Common myeloid progenitor, CD34-positive (primary cell): ENCODE measurements around the gene TDP1.

Experiments used
- CTCF ChIA-PET: fragments of 350-600 bp; sonication (Branson Sonifier 250); formaldehyde crosslinking; loops from one replicate; lab custom pipeline; 2021; ENCODE audit warnings: antibody characterized with exemption; lab: Charles Lee
- POLR2A ChIA-PET: fragments of 350-600 bp; sonication (Branson Sonifier 250); formaldehyde crosslinking; loops from one replicate; lab custom pipeline; 2021; ENCODE audit warnings: antibody characterized with exemption; lab: Charles Lee
- DNase-seq, 3 donors: peaks; one replicate each; pipeline versions ENCODE4 v3.0.0 to v3.0.0-alpha.2; 2013
- H3K27ac ChIP-seq, 2 experiments: 1 replicate in 1 of 2; 2 replicates in 1 of 2; pipeline ENCODE4 v1.7.0; 2013; ENCODE audit warnings: inconsistent platforms in 2 of 2, low read length in 2 of 2, mild to moderate bottlenecking in 2 of 2, low read depth in 1 of 2, moderate library complexity in 1 of 2; ENCODE audit not compliant: severe bottlenecking in 2 of 2, insufficient read depth in 1 of 2, poor library complexity in 1 of 2
- H3K27me3 ChIP-seq, 5 experiments: replicated peaks in 2 of 5; 1 replicate in 3 of 5; 2 replicates in 2 of 5; pipeline versions ENCODE4 v1.6.1 to v1.7.0; 2013; ENCODE audit warnings: low read length in 4 of 5, mild to moderate bottlenecking in 2 of 5, moderate library complexity in 2 of 5, inconsistent platforms in 1 of 5; ENCODE audit not compliant: insufficient read depth in 5 of 5, control insufficient read depth in 4 of 5
- H3K36me3 ChIP-seq, 4 experiments: 1 replicate in 2 of 4; 2 replicates in 2 of 4; pipeline versions ENCODE4 v1.6.1 to v1.7.0; 2013; ENCODE audit warnings: low read length in 3 of 4, control low read depth in 1 of 4, mild to moderate bottlenecking in 1 of 4; ENCODE audit not compliant: control insufficient read depth in 4 of 4, insufficient read depth in 4 of 4
- H3K4me1 ChIP-seq, 4 experiments: 1 replicate in 3 of 4; 2 replicates in 1 of 4; pipeline versions ENCODE4 v1.6.1 to v1.7.1; 2013; ENCODE audit warnings: low read length in 3 of 4, mild to moderate bottlenecking in 3 of 4, control low read depth in 1 of 4, inconsistent platforms in 1 of 4, moderate library complexity in 1 of 4; ENCODE audit not compliant: control insufficient read depth in 4 of 4, insufficient read depth in 4 of 4; ENCODE audit errors: control extremely low read depth in 1 of 4
- H3K4me3 ChIP-seq, 7 experiments: 1 replicate in 4 of 7; 2 replicates in 3 of 7; pipeline versions ENCODE4 v1.5.1 to v1.7.0; 2013; ENCODE audit warnings: mild to moderate bottlenecking in 7 of 7, low read length in 6 of 7, moderate library complexity in 6 of 7, inconsistent platforms in 2 of 7, low read depth in 2 of 7, control low read depth in 1 of 7; ENCODE audit not compliant: insufficient read depth in 4 of 7, control insufficient read depth in 1 of 7; ENCODE audit errors: extremely low read depth in 1 of 7
- H3K9me3 ChIP-seq, 5 experiments: 1 replicate in 4 of 5; 2 replicates in 1 of 5; pipeline versions ENCODE4 v1.6.1 to v1.7.1; 2013; ENCODE audit warnings: low read length in 4 of 5, mild to moderate bottlenecking in 2 of 5, inconsistent platforms in 1 of 5, low read depth in 1 of 5, moderate library complexity in 1 of 5; ENCODE audit not compliant: control insufficient read depth in 4 of 5, insufficient read depth in 2 of 5; ENCODE audit errors: control extremely low read depth in 1 of 5
- WGBS: methylation state at CpG from one replicate; pipeline ENCODE4 v1.1.5; 2013; ENCODE audit not compliant: insufficient coverage; 5-methylcytosine and 5-hydroxymethylcytosine counted together

The TDP1 gene

DNA sequence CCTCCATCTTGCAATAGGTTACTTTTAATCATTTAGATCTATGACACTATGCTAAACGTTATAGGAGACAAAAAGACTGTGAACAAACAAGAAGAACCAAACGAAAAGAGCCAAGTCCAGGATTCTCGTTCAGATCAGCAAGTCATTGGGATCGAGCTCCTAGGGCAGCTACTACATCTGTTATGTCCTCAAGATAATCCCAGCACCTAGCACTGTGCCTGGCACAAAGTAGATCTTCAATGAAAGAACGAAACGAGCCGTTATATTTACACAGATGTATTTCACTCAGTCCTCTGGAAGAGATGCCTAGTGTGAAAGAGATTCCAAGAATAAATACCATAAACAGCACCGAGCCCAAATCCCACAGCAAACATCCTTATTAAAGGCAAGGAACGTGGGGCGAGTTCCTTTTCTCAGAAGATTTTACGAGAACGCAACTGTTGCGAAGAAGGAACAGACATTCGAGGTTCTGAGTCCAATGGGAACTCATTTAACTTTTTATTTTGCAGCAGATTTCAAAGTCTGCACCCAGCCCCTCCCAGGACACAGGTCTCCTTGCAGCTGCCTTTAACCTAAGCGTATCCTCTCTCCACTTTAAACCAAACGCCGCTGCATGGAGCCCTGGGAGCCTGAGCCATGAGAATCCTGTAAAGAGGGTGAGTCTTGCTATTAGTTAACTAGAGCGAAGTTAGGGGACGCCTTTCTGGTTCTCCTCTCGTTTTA, 544 bp upstream of the TDP1 start:
- H3K4me1 ChIP-seq: peaks cover 7 to 38% (median 32%) of the 10 kb centered on the region in 4 experiments
- WGBS: 4% methylated on average over 20 of the region's 20 CpGs
- H3K9me3 ChIP-seq: peaks cover 0 to 11% (median 7%) of the 10 kb centered on the region in 5 experiments
- H3K4me3 ChIP-seq: peak overlapping the region; percentile 74 to 96 (median 90)
- ChIA-PET POLR2A (no interaction called here), CTCF (interaction anchor here (1.1 to 10.4 kb wide), 4 partner anchors 16 to 913 kb away, joined by 3 to 57 read pairs (median 18); no protein-coding TSS in a partner anchor)
- H3K36me3 ChIP-seq: peaks cover 5 to 22% (median 11%) of the 10 kb centered on the region in 4 experiments
- DNase-seq: no peak
- H3K27ac ChIP-seq: peak overlapping the region; percentile 4 to 93
- H3K27me3 ChIP-seq: no peaks in the 10 kb centered on the region

DNA sequence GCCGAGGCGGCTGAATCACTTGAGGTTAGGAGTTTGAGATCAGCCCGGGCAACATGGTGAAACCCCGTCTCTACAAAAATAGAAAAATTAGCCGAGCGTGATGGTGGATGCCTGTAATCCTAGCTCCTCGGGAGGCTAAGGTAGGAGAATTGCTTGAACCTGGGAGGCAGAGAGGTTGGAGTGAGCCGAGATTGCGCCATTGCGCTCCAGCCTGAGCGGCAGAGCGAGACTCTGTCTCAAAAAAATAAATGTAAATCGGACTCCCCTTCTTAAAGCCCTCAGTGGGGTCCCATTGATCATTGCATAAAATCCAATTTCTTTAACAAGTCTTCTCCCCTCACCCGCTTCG, 908 bp downstream of the TDP1 start:
- no peak for DNase-seq
- ChIA-PET POLR2A (no interaction called here), CTCF (interaction anchor here (4.3 to 10.4 kb wide), 2 partner anchors 16 to 18 kb away, joined by 24 to 57 read pairs; no protein-coding TSS in a partner anchor)
- H3K9me3 ChIP-seq: peaks cover 0 to 11% (median 7%) of the 10 kb centered on the region in 5 experiments
- H3K27me3 ChIP-seq: no peaks in the 10 kb centered on the region
- WGBS: 42% methylated on average over 11 of the region's 15 CpGs
- peaks cover 5 to 22% (median 12%) of the 10 kb centered on the region in 4 experiments for H3K36me3 ChIP-seq
- H3K4me3 ChIP-seq: peak overlapping the region; percentile 74 to 96 (median 90)
- H3K4me1 ChIP-seq: peaks cover 7 to 44% (median 37%) of the 10 kb centered on the region in 4 experiments
- peak overlapping the region; percentile 80 to 93 for H3K27ac ChIP-seq

DNA sequence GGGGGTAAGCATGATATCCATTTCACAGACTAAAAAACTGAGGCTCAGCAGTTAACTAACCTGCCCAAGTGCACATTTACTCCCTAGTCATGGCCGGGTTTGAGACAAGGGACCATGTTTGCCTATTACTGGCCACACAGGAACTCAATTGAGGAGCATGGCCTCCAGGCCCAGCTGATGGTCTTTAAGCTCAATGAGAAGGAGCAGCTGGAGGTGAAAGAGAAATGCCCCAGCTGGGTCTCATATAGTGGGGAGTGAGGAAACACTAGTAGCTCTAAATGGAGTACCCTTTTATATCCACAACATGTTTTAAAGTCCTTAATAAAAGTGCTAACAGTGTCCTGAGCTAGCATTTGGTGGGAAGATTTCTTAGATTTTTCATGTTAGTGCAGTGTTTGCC, 1.6 kb downstream of the TDP1 start:
- ChIA-PET POLR2A (no interaction called here), CTCF (interaction anchor here (4.3 to 10.4 kb wide), 2 partner anchors 16 to 18 kb away, joined by 24 to 57 read pairs; no protein-coding TSS in a partner anchor)
- WGBS: 100% methylated on average over 1 of the region's 1 CpG
- Histone ChIP-seq H3K9me3 (peaks cover 0 to 11% (median 7%) of the 10 kb centered on the region in 5 experiments), H3K4me1 (peaks cover 7 to 44% (median 37%) of the 10 kb centered on the region in 4 experiments), H3K4me3 (peak overlapping the region in 1 of 7 experiments; percentile 96), H3K36me3 (peaks cover 5 to 22% (median 12%) of the 10 kb centered on the region in 4 experiments), H3K27ac (no peak overlapping the region), H3K27me3 (no peaks in the 10 kb centered on the region)
- no peak for DNase-seq

DNA sequence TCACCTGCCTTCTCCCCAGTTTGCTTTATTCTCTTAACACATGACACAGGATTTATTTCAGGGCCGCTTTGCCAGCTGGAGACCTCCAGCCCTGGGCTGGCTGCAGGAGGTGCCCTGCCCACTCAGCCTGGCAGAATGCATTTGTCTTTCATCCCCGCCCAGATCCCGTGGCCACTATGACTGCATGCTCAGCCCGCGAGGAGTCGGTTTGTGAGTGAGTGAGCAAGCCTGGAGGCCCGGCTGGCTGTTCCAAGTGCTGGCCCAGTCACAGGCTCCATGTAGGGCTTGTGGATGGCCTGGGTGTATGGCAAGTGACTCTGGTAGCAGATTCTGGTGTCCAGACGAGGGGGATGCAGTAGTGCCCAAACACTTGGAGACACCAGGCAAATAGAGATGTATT, 2.1 kb downstream of the TDP1 start:
- Histone ChIP-seq H3K4me3 (no peak overlapping the region), H3K4me1 (peaks cover 7 to 44% (median 37%) of the 10 kb centered on the region in 4 experiments), H3K27ac (no peak overlapping the region), H3K27me3 (no peaks in the 10 kb centered on the region), H3K36me3 (peaks cover 5 to 22% (median 14%) of the 10 kb centered on the region in 4 experiments), H3K9me3 (peaks cover 0 to 11% (median 7%) of the 10 kb centered on the region in 5 experiments)
- ChIA-PET CTCF (interaction anchor here (4.3 to 10.4 kb wide), 2 partner anchors 15 to 19 kb away, joined by 24 to 57 read pairs; no protein-coding TSS in a partner anchor), POLR2A (no interaction called here)
- no peak for DNase-seq
- 98% methylated on average over 7 of the region's 8 CpGs for WGBS

DNA sequence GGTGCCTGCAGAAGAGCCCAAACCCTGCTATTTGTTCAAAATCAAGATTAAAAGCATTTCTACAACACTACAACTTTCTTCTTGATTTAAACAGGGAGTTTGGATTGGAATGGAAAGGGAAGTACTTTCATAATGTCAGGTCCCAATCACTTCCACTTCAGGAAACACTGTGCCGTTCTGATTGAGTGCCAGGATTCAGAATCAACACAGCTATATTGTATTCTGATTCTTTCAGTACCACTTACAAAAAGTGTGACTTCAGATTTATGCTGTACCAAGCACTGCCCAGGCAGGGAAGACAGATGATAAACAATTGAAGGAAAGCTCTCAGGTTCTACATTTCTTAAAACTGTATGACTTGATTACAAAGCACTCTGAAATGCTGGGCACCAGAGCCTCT, 3.2 kb downstream of the TDP1 start:
- Histone ChIP-seq H3K27ac (no peak overlapping the region), H3K27me3 (no peaks in the 10 kb centered on the region), H3K9me3 (peaks cover 0 to 11% (median 7%) of the 10 kb centered on the region in 5 experiments), H3K4me3 (no peak overlapping the region), H3K4me1 (peaks cover 6 to 37% (median 34%) of the 10 kb centered on the region in 4 experiments), H3K36me3 (peaks cover 5 to 34% (median 26%) of the 10 kb centered on the region in 4 experiments)
- CTCF ChIA-PET: interaction anchor here (1.8 to 10.4 kb wide), 3 partner anchors 14 to 20 kb away, joined by 5 to 57 read pairs (median 24); no protein-coding TSS in a partner anchor
- 60% methylated on average over 1 of the region's 1 CpG for WGBS
- DNase-seq: no peak
- POLR2A ChIA-PET: no interaction called here

DNA sequence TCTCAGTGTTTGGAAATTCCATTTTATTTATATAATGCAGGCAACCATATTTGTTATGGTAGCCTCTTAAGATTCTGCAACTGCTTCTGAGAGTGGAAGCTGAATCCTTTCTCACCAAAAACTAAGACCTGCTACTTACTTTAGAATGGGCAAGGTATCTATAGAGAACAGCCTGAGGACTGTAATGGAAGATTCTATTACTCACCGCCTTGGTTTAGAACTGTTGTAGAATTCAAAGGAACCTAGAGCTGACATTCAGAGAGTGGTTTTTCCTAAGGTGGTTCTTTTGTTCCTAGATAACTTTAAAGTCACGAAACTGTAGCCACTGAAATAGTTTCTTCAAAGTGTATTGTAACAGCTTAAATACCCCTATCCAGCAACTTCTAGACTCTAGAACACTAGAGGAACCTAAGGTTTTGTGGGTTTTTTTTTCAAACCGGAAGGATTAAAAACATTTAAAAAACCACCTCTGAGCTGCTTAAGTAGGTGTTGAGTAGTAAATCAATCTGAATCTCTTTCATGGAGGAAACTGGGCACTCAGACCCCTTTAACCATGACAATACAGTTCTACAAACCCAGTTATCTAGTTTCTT, 4.2 kb downstream of the TDP1 start:
- no peak overlapping the region for H3K4me3 ChIP-seq
- ChIA-PET POLR2A (interaction anchor here (0.7 kb wide), 1 partner anchor 11 kb away, joined by 3 read pairs; no protein-coding TSS in a partner anchor), CTCF (interaction anchor here (1.2 to 10.4 kb wide), 3 partner anchors 13 to 21 kb away, joined by 4 to 57 read pairs (median 5); no protein-coding TSS in a partner anchor)
- H3K27ac ChIP-seq: no peak overlapping the region
- peaks cover 10 to 42% (median 31%) of the 10 kb centered on the region in 4 experiments for H3K36me3 ChIP-seq
- H3K27me3 ChIP-seq: no peaks in the 10 kb centered on the region
- peaks cover 3 to 35% (median 28%) of the 10 kb centered on the region in 4 experiments for H3K4me1 ChIP-seq
- peaks cover 0 to 11% (median 7%) of the 10 kb centered on the region in 5 experiments for H3K9me3 ChIP-seq
- DNase-seq: peak; percentile 30 to 83 (median 81)
- 100% methylated on average over 1 of the region's 3 CpGs for WGBS
